ENCODE results near the gene ABHD12. TPM values are rescaled to one million over a fixed set of nuclear protein-coding genes. Genes with fewer than 3 reads are reported as not detected.

ABHD12 gene
- total and polyA plus RNA-seq, 2 donors (not counting 1 experiment from before 2014, with no cell fraction given): 79.1 to 84.6 TPM

- Histone ChIP-seq H3K9me3 (ENCODE audit: control insufficient read depth, insufficient read depth, low read depth, low read length) (no peaks in the 10 kb centered on the region), H3K4me3 (replicated peaks in 1 of 4; ENCODE audit: control extremely low read depth in 1 of 4, insufficient read depth in 1 of 4, low read depth in 3 of 4, low read length in 4 of 4) (peak overlapping the region; percentile 90 to 95 (median 92)), H3K4me2 (ENCODE audit: extremely low read depth, insufficient read depth, low read length) (peak overlapping the region; percentile 92), H3K79me2 (ENCODE audit: control insufficient read depth, insufficient read depth, low read length) (peaks cover 47% of the 10 kb centered on the region), H3K27ac (ENCODE audit: insufficient read depth, low read length) (peak overlapping the region; percentile 88), H3K36me3 (ENCODE audit: control insufficient read depth, insufficient read depth, low read length) (peaks cover 2% of the 10 kb centered on the region), H2AFZ (ENCODE audit: low read length) (peak overlapping the region; percentile 69), H3K9ac (ENCODE audit: insufficient read depth, low read length) (peak overlapping the region; percentile 83), H3K4me1 (ENCODE audit: control insufficient read depth, extremely low read depth, insufficient read depth, low read length) (no peaks in the 10 kb centered on the region), H3K27me3 (ENCODE audit: control insufficient read depth, insufficient read depth, low read length) (no peaks in the 10 kb centered on the region), H4K20me1 (ENCODE audit: control insufficient read depth, extremely low read depth, insufficient read depth, low read length) (no peaks in the 10 kb centered on the region)
- TF ChIP-seq EZH2 (IDR thresholded peaks at IDR 0.05; ENCODE audit: low read length, missing control alignments) (no peak), CTCF (conservative IDR thresholded peaks at IDR 0.05 in 1 of 2, IDR thresholded peaks at IDR 0.05 in 1 of 2; ENCODE audit: low read depth in 1 of 2, low read length in 2 of 2) (no peak)
- peak in 1 of 2 donors; percentile 26 for DNase-seq (ENCODE audit: low read depth in 2 of 2)
Measured at GRCh38 chr20:25389858-25390537, 637 bp downstream of the ABHD12 start.

DNA sequence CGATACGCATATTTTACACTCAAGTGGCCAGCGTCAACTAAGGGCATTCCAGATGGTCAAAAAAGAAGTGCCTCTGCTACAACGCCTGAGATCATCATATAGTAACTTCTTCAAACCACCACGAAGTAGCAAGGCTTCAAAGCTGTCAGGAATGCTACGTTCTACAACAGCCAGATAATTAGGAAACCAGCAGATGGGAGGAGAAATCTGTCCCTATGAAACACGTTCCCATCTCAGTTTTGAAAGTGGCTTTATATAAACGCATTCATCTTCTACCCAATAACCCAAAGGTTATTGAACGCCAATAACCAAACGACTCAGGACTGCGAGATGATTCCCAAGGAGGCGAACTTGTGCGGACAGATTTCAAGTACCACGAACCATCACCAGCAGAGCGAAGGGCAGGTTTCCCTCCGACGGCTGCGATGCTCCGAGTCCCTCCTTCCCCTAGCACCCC lies 1.2 kb downstream of the ABHD12 start:
- Histone ChIP-seq H3K27ac (ENCODE audit: insufficient read depth, low read length) (peak overlapping the region; percentile 88), H3K36me3 (ENCODE audit: control insufficient read depth, insufficient read depth, low read length) (peaks cover 2% of the 10 kb centered on the region), H2AFZ (ENCODE audit: low read length) (peak overlapping the region; percentile 69), H3K4me3 (replicated peaks in 1 of 4; ENCODE audit: control extremely low read depth in 1 of 4, insufficient read depth in 1 of 4, low read depth in 3 of 4, low read length in 4 of 4) (peak overlapping the region; percentile 90 to 95 (median 92)), H4K20me1 (ENCODE audit: control insufficient read depth, extremely low read depth, insufficient read depth, low read length) (no peaks in the 10 kb centered on the region), H3K27me3 (ENCODE audit: control insufficient read depth, insufficient read depth, low read length) (no peaks in the 10 kb centered on the region), H3K79me2 (ENCODE audit: control insufficient read depth, insufficient read depth, low read length) (peaks cover 52% of the 10 kb centered on the region), H3K9ac (ENCODE audit: insufficient read depth, low read length) (peak overlapping the region; percentile 83), H3K9me3 (ENCODE audit: control insufficient read depth, insufficient read depth, low read depth, low read length) (no peaks in the 10 kb centered on the region), H3K4me2 (ENCODE audit: extremely low read depth, insufficient read depth, low read length) (peak overlapping the region; percentile 92), H3K4me1 (ENCODE audit: control insufficient read depth, extremely low read depth, insufficient read depth, low read length) (no peaks in the 10 kb centered on the region)
- peak; percentile 58 to 61 for DNase-seq (ENCODE audit: low read depth in 2 of 2)
- TF ChIP-seq CTCF (conservative IDR thresholded peaks at IDR 0.05 in 1 of 2, IDR thresholded peaks at IDR 0.05 in 1 of 2; ENCODE audit: low read depth in 1 of 2, low read length in 2 of 2): no peak
- TF ChIP-seq EZH2 (IDR thresholded peaks at IDR 0.05; ENCODE audit: low read length, missing control alignments): no peak

- H3K4me1 ChIP-seq (ENCODE audit: control insufficient read depth, extremely low read depth, insufficient read depth, low read length): no peaks in the 10 kb centered on the region
- DNase-seq (ENCODE audit: low read depth in 2 of 2): peak in 1 of 2 donors; percentile 12
- TF ChIP-seq EZH2 (IDR thresholded peaks at IDR 0.05; ENCODE audit: low read length, missing control alignments) (no peak), CTCF (conservative IDR thresholded peaks at IDR 0.05 in 1 of 2, IDR thresholded peaks at IDR 0.05 in 1 of 2; ENCODE audit: low read depth in 1 of 2, low read length in 2 of 2) (no peak)
- no peak overlapping the region for H3K4me3 ChIP-seq (replicated peaks in 1 of 4; ENCODE audit: control extremely low read depth in 1 of 4, insufficient read depth in 1 of 4, low read depth in 3 of 4, low read length in 4 of 4)
- no peaks in the 10 kb centered on the region for H3K9me3 ChIP-seq (ENCODE audit: control insufficient read depth, insufficient read depth, low read depth, low read length)
- no peak overlapping the region for H3K9ac ChIP-seq (ENCODE audit: insufficient read depth, low read length)
- H3K27me3 ChIP-seq (ENCODE audit: control insufficient read depth, insufficient read depth, low read length): no peaks in the 10 kb centered on the region
- no peaks in the 10 kb centered on the region for H4K20me1 ChIP-seq (ENCODE audit: control insufficient read depth, extremely low read depth, insufficient read depth, low read length)
- no peak overlapping the region for H3K4me2 ChIP-seq (ENCODE audit: extremely low read depth, insufficient read depth, low read length)
- no peaks in the 10 kb centered on the region for H3K36me3 ChIP-seq (ENCODE audit: control insufficient read depth, insufficient read depth, low read length)
- H2AFZ ChIP-seq (ENCODE audit: low read length): no peak overlapping the region
- no peak overlapping the region for H3K27ac ChIP-seq (ENCODE audit: insufficient read depth, low read length)
- H3K79me2 ChIP-seq (ENCODE audit: control insufficient read depth, insufficient read depth, low read length): peaks cover 87% of the 10 kb centered on the region
Measured at GRCh38 chr20:25382704-25383370, 7.8 kb downstream of the ABHD12 start.
